HG02938 (cell line): ENCODE measurements around the gene HYDIN.

Source experiments
- ATAC-seq: cut with Tn5 transposase; IDR thresholded peaks from one replicate; pipeline ENCODE4 v1.9.1; 2021; ENCODE audit warnings: mild to moderate bottlenecking, moderate library complexity; ENCODE audit not compliant: unreplicated experiment

The HYDIN gene

DNA sequence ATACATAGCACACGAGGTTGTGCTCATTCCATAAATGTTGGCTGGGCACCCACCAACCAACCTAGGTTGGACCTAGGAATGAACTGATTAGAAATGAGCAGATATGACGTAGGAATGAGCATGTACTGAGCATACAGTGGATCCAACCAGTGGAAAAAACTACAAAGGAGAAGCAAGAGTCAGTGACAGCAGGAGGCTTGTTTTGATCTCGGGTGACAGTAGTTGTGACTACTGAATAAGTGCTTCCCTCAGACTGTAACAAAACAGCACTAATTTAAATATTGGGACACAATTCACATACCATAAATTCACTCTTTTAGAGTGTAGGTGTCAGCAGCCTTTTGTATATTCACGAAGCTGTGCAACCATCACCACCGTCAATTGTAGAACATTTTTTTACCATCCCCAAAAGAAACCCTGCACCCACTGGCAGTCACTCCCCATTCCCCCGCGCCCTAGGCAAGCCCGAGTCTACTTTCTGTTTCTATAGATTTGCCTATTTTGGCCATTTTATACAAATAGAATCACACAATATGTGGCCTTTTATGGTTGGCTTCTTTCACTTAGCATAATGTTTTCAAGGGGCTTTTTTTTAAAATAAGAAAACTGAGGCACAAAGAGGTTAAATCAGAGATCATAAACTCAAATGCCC lies 436.5 kb downstream of the HYDIN start:
- ATAC-seq: peak; percentile 36

- ATAC-seq: no peak
These were observed 439.7 kb downstream of the HYDIN start for GRCh38 chr16:70790815-70791214.

DNA sequence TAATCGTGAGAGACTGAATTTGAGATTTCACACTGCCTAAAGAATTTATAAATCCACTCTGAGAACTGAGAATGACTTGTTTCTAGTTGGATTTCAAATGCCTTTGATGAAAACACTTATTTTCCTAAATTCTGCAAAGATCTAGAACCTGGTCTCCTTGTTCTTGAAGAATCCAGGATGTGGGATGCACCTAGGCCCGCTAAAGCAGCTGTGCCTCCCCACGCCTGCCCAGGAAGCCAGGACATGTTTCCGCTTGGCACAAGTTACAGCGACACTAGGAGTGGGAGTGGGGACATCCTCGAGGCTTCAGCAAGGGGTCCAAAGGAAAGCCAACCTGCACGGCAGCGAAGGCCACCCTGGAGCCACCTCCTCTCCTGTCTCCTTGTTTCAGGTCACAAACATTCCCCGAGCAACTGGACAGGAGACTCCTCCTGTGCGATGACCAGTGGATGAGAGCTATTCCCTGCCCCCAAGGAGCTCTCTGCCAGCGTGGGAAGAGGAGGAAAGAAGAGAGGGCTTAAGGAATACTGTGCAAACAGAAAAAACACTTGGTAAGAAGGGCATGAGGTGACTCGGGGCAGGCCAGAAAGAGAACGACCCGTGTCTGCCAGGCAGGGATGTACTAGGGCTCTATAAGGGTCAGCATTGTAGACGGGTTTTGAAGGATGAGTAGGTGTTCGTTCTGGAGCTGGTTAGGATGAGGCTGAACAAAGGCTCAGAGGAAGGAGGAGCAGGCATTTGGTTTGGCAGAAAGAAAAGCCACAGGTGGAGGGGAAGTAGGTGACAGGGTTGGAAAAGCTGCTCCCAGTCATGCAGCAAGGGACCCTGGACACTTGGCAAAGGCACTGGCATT lies 440.7 kb downstream of the HYDIN start:
- no peak for ATAC-seq

GRCh38 chr16:70788668-70789594 lies 441.6 kb downstream of the HYDIN start:
- peak; percentile 39 for ATAC-seq

GRCh38 chr16:70786020-70786755 lies 444.3 kb downstream of the HYDIN start:
- ATAC-seq: no peak

- no peak for ATAC-seq
These were observed 445.6 kb downstream of the HYDIN start for GRCh38 chr16:70784692-70785555.

- no peak for ATAC-seq
These were observed 448.3 kb downstream of the HYDIN start for GRCh38 chr16:70782237-70782636.

DNA sequence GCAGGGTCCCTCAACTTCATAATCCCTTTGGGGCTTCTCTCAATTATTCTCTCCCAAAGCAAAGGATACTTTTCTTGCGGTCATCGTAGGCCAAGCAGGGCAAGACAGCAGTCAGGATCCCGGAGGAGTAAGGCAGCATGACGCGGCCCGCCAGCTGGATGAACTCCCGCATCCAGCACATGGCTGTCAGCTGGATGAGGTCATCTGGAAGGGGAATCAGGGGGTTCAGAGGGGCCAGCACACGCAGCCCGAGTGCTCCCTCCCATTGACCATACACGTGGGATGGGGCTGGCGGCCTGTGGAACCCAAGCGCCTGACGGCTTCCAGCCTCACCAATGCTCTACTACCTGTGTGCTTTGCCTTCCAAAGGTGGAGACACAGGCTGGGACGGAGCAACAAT lies 448.7 kb downstream of the HYDIN start:
- no peak for ATAC-seq

DNA sequence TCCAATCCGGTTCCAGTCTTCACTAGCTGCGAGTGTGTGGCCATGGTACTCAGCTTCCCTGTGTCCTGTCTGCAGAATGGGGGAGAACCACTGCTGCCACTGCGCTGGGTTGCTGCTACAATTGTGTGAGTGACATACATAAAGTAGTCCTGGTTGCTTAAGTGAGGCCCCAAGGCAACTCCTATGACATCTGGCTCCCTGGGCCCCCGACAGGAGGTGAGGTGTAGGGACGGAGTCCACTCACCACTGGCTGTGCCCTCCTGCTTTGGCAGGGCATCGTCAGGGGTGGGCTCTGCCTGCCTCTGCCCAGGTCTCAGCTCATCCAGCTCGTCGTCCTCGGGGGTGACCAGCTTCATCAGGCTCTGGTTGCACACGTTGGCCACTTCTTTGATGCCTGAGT lies 450.0 kb downstream of the HYDIN start:
- no peak for ATAC-seq

DNA sequence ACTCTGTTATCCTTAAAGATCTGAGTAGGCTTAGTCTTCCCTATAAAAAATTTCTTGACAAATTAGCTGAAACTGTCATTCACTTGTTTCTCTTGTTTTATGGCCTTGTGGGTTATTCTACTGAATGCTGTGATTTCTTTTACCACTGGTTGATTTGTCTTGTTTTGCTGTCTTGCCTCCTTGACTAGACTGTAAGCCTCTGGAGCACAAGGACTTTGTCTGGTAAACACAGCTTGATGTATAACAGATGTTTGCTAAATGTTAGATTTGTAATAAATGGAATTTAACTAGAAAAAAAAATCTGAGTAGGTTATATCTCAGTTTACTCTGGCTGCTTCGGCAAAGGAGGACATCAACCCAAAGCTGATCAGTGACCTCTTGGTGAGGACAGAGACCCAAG lies 451.2 kb downstream of the HYDIN start:
- ATAC-seq: no peak

- ATAC-seq: no peak
These were observed 451.6 kb downstream of the HYDIN start for GRCh38 chr16:70778901-70779309.

DNA sequence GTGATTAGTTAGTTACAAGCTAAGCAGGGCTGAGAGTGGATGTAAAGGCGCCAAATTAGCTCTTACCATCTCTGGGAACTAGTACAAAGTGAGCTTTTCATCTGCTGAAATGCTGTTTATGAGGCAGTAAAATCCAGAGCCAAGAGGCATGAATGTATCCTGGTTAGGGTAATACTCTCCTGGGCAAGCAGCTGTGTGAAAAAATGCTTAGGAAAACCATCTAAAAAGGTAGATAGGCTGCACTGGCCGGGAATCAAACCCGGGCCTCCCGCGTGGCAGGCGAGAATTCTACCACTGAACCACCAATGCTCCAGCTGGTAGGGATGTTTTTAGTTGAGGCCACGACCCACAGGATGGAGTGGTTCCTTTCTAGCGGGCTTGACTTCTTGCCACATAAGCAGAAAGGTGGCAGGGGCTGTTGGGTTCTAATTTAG lies 452.5 kb downstream of the HYDIN start:
- ATAC-seq: no peak

DNA sequence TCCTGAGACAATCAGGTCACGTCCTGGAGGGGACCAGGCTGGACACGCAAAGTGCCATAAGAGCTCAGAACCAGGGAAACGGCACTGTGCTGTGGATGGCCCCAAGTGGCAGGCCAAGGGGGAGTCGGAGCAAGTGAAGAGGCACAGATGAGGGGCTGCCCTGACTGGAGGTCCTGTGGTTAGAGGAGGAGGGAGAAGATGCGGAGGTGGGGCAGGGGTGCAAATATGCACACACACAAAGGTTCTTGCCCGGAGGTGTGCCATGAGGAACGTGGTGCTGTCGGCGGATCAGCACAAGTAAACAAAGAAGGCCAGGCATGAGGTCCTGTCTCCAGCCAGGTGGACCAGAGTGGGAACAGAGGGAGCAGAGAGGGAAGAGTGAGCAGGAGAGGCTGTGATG lies 453.0 kb downstream of the HYDIN start:
- no peak for ATAC-seq

DNA sequence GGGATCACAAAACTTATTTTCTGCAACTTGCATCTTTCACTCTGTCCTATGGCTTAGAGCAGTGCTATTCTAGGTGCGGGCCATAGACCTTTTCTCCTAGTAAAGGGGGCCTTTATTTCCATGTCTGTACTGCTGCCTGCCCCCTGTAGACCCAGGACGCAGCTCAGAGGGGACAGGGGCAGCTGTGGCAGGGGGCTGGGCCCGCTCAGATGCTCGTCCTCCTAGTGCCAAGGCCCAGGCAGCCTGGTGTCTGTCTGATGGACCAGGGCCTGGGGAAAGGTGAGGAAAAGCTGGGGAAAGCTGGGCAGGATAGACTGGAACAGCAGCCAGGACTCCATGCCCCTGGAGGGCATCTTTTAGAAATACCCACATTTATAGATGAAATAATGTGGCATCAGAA lies 455.1 kb downstream of the HYDIN start:
- no peak for ATAC-seq

DNA sequence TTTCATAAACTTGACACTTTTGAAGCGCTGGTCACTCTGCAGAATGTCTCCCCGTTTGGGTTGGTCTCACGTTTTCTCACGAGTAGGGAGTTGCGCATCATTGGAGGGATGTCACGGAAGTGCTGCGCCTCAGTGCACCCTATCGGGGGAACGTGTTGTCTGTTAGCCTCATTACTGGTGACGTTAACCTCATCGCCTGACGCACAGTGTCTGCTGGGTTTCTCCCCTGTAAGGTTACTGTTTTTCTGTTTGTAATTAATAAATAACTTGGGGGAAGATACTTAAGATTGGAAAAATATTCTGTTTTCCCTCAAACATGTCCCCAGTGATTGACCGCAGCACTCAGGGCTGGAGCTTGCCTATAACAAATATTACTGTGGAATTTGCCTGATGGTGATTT lies 456.3 kb downstream of the HYDIN start:
- no peak for ATAC-seq

- ATAC-seq: no peak
These were observed 458.0 kb downstream of the HYDIN start for GRCh38 chr16:70772493-70772892.

GRCh38 chr16:70770626-70771552 lies 459.6 kb downstream of the HYDIN start:
- peak; percentile 72 for ATAC-seq

DNA sequence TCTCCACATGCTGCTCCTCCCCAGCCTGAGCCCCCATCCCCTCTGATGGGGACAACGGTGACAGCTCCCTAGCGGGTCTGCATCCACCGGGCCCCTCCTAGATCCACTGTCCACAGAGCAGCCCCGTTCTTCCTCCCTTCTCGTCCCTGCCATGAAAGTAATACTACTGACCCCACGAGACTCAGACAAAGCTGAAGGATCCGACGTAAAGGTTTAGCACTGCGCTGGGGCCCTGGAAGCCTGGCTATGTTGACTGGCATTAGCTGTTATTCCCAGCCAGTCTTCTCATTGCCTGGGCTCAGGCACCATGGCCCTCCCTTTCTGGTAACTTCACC lies 460.3 kb downstream of the HYDIN start:
- ATAC-seq: no peak

DNA sequence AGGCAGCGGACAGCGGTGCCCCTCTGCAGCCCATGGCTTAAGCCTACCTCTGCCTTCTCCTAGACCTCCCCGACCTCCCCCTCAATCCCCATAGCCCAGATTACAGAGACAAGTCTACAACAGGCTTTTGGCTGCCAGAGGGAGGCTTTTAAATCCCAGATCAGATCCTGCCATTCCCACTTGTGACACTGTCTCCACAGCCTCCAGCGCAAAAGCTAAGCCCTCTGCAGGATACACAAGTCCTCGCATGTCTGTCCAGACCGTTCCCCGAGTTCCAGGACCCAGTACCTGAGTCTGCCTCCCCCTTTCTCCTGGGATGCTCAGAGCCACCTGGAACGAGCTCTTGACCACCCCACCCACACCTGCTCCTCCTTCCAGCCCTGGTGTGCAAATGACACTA lies 460.8 kb downstream of the HYDIN start:
- no peak for ATAC-seq
